Cerebellar cortex (tissue), 1 donor: ENCODE data around the gene SLC38A5.
"Not testable (repeated sequence)": the region's sequence is repeated elsewhere in the genome, so short reads cannot be mapped to it uniquely, and the experiment has no call there.

Source experiments
- DNase-seq: peaks from one replicate; pipeline ENCODE4 v3.0.0-alpha.2; 2015; ENCODE audit warnings: low spot score

The SLC38A5 gene

GRCh38 chrX:48468247-48468671 lies 1.8 kb downstream of the SLC38A5 start:
- no peak for DNase-seq

- no peak for DNase-seq
Measured at GRCh38 chrX:48467281-48467761, 2.7 kb downstream of the SLC38A5 start.

DNA sequence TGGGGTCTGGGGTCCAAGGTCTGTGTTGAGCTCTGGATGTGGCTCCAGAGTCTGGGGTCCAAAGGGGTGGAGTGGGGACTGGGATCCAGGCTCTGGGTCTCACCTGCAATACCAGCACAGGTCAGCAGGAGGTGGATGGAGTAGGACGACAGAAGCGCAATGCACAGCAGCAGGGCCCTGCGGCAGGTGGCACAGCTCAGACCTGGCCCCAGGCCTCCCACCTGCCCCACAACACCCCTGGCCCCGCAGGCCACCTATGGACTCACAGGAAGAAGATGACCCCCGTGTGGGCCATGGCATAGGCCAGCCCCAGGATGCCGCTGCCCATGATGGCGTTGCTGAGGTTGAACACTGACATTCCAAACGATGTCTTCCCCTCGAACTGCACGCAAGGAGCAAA lies 3.4 kb downstream of the SLC38A5 start:
- DNase-seq, result no peak

DNA sequence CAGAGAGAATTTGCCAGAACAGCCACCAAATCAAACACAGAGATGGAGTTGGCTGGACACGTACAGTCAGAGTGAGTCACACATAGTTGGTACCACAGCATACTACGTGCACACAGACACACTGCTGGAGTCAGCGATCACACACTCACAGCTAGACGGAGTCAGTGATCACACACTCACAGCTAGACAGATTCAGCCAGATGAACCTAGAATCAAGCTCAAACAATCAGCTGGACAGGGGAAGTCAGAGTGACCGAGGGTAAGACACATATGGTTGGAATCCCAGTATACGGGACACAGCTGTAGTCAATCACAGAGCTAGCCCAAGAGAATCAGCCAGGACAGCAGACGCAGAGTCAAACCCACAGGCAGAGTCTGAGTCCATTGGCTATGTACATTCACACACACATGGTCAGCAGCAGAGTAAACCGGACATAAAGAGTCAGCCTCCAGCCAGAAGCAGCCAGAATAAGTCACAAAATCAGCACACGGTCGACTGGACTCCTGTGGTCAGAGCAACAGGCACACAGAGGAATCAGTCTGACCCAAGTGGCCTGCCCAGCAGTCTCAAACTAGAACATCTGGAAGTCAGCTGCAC lies 4.6 kb downstream of the SLC38A5 start:
- DNase-seq, result no peak

DNA sequence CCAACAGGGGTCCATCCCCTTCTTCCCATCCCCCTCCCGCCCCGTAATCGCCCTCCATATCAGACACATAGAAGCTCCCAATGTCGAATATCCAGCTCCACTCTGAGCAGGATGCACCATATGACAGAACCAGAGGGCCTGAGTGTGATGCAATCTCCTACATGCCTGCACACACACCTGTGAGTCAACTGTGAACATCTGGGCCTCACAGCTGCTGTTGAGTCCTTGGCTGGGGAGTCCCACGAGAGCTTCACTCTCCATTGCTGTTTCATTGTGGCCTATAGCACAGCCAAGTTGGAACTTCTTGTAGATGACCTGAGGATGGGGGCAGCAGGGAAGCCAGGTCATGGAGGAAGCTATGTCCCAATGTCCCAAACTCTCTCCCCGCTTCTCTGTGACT lies 8.2 kb downstream of the SLC38A5 start:
- no peak for DNase-seq

- DNase-seq, result no peak
Measured at GRCh38 chrX:48460606-48461005, 9.5 kb downstream of the SLC38A5 start.

- no peak for DNase-seq
Measured at GRCh38 chrX:48460031-48460430, 10.0 kb downstream of the SLC38A5 start.

GRCh38 chrX:48459483-48459882 lies 10.6 kb downstream of the SLC38A5 start:
- no peak for DNase-seq

GRCh38 chrX:48458711-48459110 lies 11.3 kb downstream of the SLC38A5 start:
- no peak for DNase-seq

GRCh38 chrX:48456628-48457331 lies 13.3 kb downstream of the SLC38A5 start:
- DNase-seq, result no peak

DNA sequence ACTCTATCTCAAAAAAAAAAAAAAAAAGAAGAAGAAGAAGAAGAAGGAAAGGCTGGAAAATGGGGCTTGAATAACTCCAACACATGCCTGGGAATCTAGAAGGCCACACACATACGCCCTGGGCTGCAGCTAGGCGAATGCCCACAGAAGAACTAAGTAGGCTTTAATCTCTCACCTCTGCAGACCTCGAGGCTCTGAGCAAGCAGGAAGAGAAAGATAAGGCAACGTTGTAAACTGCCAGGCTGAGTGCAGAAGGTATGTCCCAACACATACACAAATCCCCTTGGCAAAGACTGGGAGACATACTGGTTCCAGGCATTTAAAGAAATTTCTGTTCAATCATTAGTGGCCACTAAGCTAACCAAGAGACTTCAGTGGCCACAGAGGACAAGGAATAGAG lies 18.4 kb downstream of the SLC38A5 start:
- DNase-seq, result no peak

GRCh38 chrX:48450076-48450475 lies 20.0 kb downstream of the SLC38A5 start:
- no peak for DNase-seq

- not testable (repeated sequence) for DNase-seq
Measured at GRCh38 chrX:48447201-48447600, 22.9 kb downstream of the SLC38A5 start.

- DNase-seq, result not testable (repeated sequence)
Measured at GRCh38 chrX:48433713-48434112, 36.3 kb downstream of the SLC38A5 start.

- not testable (repeated sequence) for DNase-seq
Measured at GRCh38 chrX:48430166-48430565, 39.9 kb downstream of the SLC38A5 start.

DNA sequence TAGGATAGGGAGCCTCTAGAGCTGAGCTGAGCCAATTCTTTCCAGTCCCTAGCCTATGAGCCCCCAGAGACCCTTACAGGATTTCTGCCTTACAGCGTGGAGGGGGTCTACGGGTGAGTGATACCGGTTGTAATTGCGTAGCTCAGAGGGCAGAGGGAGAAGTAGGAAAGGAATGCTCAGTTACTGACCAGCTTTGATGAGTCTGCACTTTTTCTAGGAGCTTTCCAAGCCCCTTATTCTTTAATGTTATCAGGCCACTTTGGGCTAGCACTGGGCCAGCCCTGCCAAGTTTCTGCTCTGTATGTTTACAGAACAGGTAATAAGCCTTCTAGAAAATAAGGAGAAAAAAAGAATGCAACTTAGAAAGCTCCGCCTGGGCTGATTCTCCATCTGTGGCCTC lies 40.5 kb downstream of the SLC38A5 start:
- not testable (repeated sequence) for DNase-seq

DNA sequence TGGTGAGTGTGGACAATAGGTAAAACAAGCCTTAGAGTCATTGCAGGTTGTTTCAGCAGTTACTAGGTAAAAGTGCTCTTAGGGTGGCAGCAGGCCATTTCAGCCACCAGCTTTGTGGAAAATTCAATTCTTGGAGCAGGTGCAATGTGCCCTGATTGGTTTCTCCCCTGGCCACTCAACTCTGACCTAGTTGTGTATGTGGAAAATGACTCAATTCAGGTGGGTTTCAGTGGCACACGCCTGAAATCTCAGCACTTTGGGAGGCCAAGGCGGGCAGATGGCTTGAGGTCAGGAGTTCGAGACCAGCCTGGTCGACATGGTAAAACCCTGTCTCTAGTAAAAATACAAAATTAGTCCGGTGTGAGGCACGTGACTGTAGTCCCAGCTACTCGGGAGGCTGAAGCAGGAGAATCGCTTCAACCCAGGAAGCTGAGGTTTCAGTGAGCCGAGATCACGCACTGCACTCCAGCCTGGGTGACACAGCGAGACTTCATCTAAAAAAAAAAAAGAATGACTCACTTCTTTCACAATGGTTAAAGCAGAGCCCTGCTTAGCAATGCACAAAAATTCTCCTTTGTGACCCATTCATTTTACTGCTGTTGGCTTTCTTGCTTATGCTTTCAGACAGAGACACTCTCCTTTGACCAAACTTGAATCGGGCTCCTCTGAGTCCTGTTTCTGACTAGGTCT lies 42.9 kb downstream of the SLC38A5 start:
- DNase-seq, result not testable (repeated sequence)

- not testable (repeated sequence) for DNase-seq
Measured at GRCh38 chrX:48411860-48412259, 58.2 kb downstream of the SLC38A5 start, which contains the start of gene SSX4B. SSX4B (minus strand) TSS chrX:48411960; CDS start chrX:48411372, 588 bp downstream.
